OCI-LY1 (cell line): ENCODE measurements around the gene UPF1.

Experiments used
- CTCF ChIP-seq: fragments of 200-600 bp; sonication (generic), shearing (Covaris generic); IDR thresholded peaks from 2 replicates; pipeline ENCODE4 v1.5.1; 2017; ENCODE audit warnings: mild to moderate bottlenecking, antibody characterized with exemption, low read length, moderate library complexity, mixed read lengths
- EZH2 ChIP-seq: fragments of 200-600 bp; sonication (generic), shearing (Covaris generic); IDR thresholded peaks from 2 replicates; pipeline ENCODE4 v1.8.0; 2017; ENCODE audit warnings: borderline replicate concordance, mixed run types, mild to moderate bottlenecking, antibody characterized with exemption, low read length, moderate library complexity, mixed read lengths

GRCh38 chr19:18886972-18887371 lies 55.2 kb downstream of the UPF1 start:
- TF ChIP-seq EZH2, result no peak
- no peak for TF ChIP-seq CTCF
